Measurements from ENCODE around the gene ADSL.

The ADSL gene

DNA sequence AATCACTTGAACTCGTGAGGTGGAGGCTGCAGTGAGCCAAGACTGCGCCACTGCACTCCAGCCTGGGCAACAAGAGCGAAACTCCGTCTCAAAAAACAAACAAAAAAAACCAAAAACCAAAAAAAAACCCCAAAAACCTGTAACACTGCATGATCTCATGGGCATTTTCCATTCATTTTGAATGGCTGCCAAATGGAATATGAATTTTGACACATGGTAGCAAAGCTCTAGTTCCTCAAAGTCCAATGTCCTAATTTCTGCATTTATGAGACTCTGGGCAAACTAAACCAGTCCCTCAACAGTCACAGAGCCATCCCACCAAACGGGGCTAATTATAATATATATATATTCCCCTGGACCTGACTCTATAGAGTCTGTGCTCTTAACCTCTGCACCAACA is 85.9 kb downstream of the ADSL start:
- H3K4me3 ChIP-seq (ENCODE audit: low read depth, low read length), result no peak overlapping the region
- ChIA-PET CTCF (interaction anchor here (1.2 to 12.7 kb wide), 4 partner anchors 12 to 212 kb away, joined by 3 to 233 read pairs (median 4); no protein-coding TSS in a partner anchor), POLR2A (no interaction called here)
- no peak for TF ChIP-seq CTCF (IDR thresholded peaks at IDR 0.05; ENCODE audit: insufficient read depth, low read length, missing control alignments)
- no peak for DNase-seq (ENCODE audit: low read depth, low spot score)

DNA sequence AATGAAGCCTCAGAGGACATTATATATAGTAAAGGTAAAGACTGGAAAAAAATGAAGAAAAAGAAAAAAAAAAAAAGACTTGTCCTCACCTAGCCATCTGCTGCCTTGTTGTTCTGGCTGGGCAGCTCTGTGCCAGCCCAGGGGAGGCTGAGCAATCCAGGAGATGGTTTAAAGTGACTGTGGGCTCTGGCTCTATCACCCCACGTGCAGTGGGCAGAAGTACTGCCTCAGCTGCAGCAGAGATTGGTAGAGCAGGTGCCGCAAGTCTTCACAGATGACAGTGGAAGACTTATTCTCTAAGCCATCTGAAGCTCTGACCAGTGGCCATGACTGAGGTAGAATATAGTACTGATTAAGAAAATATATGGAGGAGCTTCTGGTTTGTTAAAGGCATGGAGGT is 86.3 kb downstream of the ADSL start:
- TF ChIP-seq CTCF (IDR thresholded peaks at IDR 0.05; ENCODE audit: insufficient read depth, low read length, missing control alignments), result no peak
- DNase-seq (ENCODE audit: low read depth, low spot score), result no peak
- ChIA-PET CTCF (interaction anchor here (1.2 to 12.7 kb wide), 5 partner anchors 9 to 212 kb away, joined by 3 to 233 read pairs (median 3); no protein-coding TSS in a partner anchor), POLR2A (no interaction called here)
- H3K4me3 ChIP-seq (ENCODE audit: low read depth, low read length), result no peak overlapping the region

DNA sequence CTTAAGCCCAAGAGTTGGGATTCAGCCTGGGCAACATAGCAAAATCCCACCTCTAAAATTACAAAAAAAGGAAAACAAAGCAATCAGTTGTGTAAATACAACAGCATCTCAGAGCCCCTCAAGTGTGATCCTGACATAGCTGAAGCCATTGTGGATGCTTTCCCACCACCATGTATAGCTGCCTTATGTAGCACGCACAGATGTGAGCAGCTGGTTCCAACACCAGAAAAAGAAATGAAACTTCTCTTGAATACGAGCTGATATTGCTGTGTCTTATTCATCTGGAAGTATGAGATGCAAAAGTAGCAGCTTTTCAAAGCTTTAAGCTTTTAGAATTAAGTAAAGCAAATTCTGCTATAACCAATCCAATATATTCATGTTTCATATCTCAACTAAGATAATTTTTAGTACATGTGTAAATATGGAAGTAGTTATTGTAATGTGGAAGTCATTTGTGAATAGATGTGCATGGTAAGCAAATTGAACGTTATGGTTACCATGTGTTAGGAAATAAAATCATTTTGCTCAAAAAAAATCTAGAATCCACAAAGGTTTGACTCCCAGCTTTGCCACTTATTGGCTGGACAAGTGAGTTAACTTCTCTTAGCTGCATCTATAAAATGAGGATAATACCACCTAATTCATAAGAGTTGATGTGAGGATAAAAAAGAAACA is 87.3 kb downstream of the ADSL start:
- TF ChIP-seq CTCF (IDR thresholded peaks at IDR 0.05; ENCODE audit: insufficient read depth, low read length, missing control alignments), result no peak
- CTCF ChIA-PET, result interaction anchor here (0.5 to 12.7 kb wide), 9 partner anchors 8 to 211 kb away, joined by 3 to 233 read pairs (median 3); no protein-coding TSS in a partner anchor
- DNase-seq (ENCODE audit: low read depth, low spot score), result no peak
- H3K4me3 ChIP-seq (ENCODE audit: low read depth, low read length), result no peak overlapping the region
- POLR2A ChIA-PET, result no interaction called here

DNA sequence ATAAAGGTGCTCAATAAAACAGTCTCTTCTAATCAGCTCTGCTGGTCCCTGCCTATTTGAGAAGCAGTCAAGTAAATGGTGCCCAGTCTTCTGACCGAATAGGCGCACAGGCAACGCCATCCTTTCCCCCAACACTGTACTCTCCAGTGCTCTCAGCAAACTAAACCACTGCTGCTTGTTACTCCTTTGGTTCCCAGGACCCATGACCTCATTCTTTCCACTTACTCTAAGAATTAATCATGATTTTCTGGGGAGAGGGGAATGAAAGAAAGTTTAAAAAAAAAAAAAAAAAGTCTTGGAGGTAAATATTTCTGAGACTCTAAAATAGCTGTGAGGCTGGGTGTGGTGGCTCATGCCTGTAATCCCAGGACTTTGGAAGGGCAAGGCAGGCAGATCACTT is 87.8 kb downstream of the ADSL start:
- no peak overlapping the region for H3K4me3 ChIP-seq (ENCODE audit: low read depth, low read length)
- TF ChIP-seq CTCF (IDR thresholded peaks at IDR 0.05; ENCODE audit: insufficient read depth, low read length, missing control alignments), result no peak
- ChIA-PET CTCF (interaction anchor here (0.7 to 12.7 kb wide), 7 partner anchors 11 to 217 kb away, joined by 3 to 233 read pairs (median 3); no protein-coding TSS in a partner anchor), POLR2A (no interaction called here)
- no peak for DNase-seq (ENCODE audit: low read depth, low spot score)

GRCh38 chr22:40434745-40435144 is 88.4 kb downstream of the ADSL start:
- CTCF ChIA-PET, result interaction anchor here (0.9 to 12.7 kb wide), 16 partner anchors 8 to 464 kb away, joined by 3 to 233 read pairs (median 20); no protein-coding TSS in a partner anchor
- POLR2A ChIA-PET, result no interaction called here
- TF ChIP-seq CTCF (IDR thresholded peaks at IDR 0.05; ENCODE audit: insufficient read depth, low read length, missing control alignments), result no peak
- no peak for DNase-seq (ENCODE audit: low read depth, low spot score)
- H3K4me3 ChIP-seq (ENCODE audit: low read depth, low read length), result no peak overlapping the region

All from AG04449 (cell line).